Stimulated activated naive CD4-positive, alpha-beta T cell (primary cell): ENCODE measurements around the gene ZNF592.
"Not testable (repeated sequence)": the region's sequence is repeated elsewhere in the genome, so short reads cannot be mapped to it uniquely, and the experiment has no call there.

ENCODE experiments used
- DNase-seq, 6 experiments: peaks; one replicate each; lab custom pipeline; 2025; lab: John Stamatoyannopoulos, UW

The ZNF592 gene

DNA sequence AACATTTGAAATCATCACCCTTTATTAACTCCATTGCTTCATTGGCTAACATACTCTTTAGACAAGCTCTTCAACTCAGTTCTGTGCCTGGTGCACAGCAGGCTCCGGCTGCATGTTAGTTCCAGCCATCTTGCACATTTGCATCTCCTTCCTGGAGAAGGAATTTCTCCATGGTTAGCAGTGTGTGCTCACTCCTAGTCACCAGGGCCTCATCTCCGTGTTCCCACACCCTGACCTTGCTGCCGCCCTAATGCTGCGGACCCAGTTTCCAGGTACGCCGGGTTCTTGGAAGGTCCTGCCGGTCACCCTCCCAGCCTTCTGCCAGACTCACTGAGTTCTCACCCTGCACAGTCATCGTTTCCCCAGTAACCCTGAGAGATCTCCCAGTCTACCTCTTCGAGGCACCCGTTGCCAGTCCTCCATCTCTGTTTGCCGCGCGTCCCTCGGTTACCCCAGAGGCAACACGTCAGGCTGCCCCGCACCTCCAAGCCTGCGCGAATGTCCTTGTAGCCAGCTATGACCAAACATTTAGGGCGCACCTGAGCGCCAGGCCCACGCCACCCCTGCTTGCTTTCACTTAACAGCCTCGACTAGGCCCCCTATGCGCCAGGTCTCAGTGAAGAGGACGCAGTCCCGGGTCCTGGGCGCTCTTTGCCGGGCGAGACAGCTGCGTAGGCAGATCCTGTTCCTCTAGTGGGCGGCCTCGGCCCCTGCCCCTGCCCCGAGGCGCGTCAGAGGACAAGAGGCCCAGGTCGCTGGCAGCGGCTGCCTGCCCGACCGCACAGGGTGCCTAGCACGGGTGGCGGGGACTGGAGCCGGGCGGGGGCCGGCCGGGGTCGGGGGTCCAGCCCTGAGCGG, 747 bp upstream of the ZNF592 start:
- DNase-seq, result peak; percentile 51 to 84 (median 72)

DNA sequence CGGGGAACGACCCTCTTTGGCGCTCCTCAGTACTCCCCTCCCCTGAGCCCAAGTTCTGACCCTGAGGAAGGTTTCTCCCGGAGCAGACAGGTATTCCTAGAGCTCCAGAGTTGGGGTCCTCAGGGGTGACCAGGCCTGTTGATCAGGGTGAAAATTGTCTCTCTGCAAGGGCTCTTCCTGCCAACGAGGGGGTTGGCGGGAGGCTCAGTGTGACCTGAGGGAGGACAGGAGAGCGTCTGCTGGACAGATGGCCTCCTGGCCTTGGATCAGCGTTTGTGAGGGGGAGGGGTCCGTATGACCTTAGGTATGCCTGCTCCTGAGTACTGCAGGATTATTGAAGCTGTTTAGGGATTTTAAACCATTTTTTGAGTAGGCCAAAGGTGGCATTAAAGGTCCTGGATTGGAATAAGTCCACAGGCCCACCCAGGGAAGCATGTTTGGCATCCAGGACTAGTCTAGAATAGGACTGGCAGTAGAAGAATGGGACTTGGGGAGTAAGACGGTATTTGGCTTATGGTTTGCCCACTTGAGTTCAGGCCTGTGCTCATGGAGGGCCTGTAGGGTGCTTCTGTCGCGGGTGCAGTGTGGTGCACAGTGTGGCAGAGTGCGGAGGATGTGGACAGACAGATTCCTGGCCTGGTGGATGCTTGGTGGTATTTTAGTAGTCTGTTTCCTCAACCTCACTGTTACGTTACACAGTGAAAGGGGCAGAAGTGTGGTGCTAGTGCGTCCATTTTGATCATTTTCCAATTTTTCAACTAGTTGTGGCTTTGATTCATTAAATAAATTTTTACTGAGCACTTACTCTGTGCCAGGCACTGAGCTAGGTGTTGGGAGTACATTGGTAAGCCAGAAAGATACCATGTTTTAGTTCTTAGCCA, 959 bp downstream of the ZNF592 start:
- DNase-seq, result peak in 5 of 6 experiments; percentile 8 to 61 (median 36)

DNA sequence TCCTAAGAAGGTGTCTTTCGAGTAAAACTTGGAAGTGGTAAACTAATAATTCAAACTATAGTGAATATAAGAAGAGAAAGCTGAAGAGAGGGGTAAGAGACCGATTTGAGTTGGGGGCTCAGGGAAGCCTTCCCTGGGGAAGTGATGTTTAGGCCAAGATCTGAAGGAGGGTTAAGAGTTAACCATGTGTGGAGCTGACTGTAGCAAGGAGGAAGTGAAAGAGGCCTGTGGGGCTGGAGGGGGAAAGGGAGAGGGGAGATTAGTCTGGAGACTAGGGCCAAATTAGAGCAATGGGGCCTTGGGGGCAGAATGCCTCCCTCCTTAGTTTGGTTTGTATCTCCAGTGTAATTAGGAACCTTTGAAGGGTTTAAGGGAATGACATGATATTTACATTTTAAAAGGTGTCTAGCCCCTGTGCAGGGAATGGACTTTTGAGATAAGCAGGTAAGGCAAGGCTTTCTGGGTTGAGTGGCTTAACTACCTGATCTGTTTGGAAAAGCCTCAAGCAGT, 2.2 kb downstream of the ZNF592 start:
- no peak for DNase-seq

DNA sequence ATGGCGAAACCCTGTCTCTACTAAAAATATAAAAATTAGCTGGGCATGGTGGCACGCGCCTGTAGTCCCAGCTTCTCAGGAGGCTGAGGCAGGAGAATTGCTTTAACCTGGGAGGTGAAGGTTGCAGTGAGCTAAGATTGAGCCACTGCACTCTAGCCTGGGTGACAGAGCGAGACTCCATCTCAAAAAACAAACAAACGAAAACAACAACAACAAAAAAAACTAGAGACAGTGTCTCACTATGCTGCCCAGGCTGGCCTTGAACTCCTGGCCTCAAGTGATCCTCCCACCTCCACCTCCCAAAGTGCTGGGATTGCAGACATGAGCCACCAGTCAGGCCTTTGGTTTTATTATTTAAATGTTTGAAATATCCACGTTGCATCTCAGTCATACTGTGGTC, 3.3 kb downstream of the ZNF592 start:
- not testable (repeated sequence) for DNase-seq

DNA sequence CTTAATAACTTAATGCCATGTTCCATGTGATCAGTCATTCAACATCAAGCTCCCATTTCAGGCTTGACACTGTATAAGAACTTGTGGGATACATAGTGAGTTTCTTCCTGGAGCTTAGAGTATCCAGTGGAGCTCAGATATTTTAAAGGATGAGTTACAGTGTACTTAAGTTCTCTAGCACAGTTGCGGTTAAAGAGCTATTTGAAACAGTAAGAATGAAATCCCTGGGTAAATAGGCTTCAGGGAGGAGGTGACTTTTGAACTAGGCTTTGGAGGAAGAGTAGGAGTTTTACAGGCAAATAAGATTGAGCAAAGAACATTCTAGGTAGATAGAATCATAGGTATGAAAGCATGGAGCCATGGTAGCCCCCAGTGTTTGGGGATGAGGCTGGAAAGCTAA, 3.8 kb downstream of the ZNF592 start:
- DNase-seq, result no peak

DNA sequence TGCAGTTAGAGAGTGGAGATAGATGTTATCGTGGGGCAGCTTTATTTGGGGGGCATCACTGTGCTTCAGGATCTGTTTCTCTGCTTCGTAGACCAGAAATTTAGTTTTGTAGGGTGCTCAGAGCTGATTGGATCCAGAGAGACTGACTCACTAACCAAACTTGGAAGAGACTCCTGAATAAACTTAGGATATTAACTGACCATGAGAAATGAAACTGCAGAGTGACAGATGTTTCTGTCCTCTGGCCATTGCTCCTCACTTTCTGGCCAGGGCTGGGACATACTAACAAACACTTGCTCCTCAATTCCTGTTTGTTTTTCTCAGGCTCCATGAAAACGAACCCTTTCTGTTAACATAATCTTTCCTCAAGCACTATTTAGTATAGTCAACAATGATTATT, 4.3 kb downstream of the ZNF592 start:
- DNase-seq, result no peak

DNA sequence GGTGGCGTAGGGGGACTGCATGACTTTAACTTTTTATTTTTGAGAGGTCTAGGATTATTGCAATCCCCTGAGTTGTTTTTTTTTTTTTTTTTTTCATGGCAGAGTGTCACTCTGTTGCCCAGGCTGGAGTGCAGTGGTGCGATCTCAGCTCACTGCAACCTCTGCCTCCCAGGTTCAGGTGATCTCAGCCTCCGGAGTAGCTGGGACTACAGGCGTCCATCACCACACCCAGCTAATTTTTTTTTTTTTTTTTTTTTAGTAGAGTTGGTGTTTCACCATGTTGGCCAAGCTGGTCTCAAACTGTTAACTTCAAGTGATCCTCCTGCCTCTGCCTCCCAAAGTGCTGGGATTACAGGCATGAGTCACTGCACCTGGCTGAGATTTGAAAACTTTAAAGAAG, 6.5 kb downstream of the ZNF592 start:
- not testable (repeated sequence) for DNase-seq

DNA sequence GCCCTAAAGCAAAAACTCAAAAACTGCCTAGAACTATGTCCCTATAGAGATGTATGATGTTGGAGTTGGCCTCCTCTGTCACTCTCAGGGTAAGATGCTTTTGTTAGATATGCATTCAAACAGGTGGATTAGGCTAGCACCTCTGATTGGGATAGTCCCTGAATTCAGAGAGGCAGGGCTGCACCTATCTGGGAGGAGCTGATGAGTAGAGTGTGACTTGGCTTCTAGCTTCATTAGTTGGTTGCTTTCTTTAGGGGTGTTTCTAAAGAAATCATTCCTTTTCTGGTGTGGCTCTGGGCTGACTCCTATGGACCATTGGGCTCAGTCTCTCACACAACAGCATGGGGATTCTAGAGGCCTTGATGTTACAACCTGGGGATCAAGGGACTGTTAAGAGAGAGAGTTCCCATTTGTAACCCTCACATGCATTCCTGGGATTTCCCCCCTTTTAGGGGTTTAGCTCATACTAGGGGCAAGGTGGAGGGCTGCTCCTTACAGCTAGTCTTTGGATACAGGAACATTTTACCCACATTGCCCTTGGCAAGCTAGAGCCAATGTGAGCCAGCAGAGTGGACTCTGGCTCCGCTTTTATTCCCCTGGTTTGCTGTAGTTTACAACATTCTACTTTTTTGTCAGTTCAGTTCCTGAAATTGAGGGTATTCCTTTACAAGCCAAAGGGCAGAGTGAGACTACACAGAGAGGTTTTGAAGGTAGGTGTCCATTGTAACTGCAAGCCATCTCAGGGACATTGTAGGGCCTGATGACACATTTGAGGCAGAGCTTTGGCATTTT, 7.5 kb downstream of the ZNF592 start:
- no peak for DNase-seq

DNA sequence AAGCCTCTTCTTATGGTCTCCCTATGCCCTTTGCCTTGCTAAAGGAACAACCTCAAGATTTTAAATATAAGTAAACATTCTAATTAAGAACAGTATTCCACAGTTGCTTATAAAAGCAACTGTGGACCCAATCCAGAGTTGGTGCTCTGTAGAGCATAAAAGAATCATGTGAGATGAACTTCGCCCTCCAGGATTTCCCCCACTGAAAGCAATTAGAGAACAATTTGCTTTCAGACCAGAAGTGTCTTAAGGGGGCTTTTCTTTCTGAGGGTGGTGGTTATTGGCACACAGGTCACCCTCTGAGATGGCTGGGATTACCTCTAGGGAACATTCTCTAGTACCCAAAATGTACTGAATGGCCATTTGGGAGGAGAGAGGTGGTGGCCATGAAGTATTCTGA, 10.6 kb downstream of the ZNF592 start:
- DNase-seq, result no peak

DNA sequence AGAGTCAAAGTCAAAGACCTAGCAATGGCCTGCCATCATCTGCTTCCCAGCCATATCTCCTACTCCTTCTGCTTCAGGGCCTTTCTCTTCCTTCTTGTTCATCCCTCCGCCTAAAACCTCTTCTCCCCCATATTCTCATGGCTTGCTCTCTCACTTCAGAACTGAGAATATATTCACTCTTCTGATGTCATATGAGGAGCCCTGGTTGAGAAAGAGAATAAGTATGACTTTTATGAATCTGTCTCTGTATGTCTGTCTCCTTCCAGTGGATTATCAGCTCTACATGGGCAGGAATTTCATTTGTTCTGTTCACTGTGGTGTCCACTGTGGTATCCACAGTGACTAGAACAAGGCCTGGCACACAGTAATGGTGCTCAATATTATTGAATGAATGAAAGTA, 11.8 kb downstream of the ZNF592 start:
- DNase-seq, result no peak

DNA sequence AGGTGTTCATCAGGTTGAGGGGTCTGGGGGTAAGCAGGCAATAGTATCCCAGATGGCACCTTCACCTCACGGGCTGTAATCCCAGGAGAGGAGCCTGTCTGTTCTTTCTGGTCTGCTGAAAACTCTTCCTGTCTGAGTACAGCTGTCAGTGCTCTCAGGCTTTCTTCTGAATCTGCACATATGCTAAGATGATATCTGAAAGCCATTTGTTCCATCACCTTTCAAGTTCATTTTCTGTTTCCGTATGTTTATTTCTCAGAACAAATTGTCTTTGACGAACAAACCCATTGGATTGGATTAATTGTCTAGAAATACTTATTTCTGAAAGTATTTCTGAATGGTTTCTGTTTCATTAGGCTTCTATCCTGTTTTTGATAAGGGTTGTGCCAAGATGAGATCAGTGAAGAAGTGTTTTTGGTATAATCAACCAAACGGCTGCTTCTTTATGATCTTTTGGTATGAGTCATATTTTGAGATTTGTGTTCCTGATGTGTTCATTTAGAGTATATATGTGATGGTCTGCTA, 13.3 kb downstream of the ZNF592 start:
- peak in 3 of 6 experiments; percentile 25 to 33 (median 26) for DNase-seq

DNA sequence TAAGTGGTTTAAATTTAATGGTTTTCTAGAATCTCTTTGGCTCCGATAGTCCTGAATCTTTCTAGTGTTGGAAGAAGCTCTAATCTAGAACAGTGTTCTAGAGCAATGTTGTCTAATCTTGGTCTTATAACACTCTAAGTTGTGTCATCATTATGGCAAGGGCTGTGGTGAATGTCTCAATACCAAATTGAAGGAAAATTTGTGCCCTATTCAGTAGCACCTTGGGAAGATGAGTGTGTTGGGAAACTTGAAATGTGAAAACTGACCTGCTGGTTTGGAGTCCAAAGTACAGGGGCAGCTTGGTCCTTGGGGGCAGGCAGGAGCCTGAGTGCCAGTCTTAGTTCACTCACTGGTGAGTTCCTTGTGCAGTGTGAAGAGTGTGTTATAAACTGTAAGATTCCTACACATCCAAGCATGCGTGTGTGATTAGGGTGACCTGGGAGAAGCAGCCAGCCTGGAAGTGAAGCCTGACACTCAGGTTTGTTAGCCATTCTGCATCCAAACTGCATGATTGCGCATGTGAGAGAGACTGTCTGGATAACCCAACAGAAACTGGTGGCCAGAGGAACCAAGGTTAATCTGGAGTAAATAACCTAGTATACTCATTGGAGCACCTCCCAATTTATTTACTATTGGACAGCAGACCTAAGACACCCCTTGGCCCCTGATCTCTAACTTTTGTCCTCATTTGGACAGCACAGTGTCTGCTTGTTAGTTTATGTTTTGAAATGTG, 14.6 kb downstream of the ZNF592 start:
- DNase-seq, result no peak

DNA sequence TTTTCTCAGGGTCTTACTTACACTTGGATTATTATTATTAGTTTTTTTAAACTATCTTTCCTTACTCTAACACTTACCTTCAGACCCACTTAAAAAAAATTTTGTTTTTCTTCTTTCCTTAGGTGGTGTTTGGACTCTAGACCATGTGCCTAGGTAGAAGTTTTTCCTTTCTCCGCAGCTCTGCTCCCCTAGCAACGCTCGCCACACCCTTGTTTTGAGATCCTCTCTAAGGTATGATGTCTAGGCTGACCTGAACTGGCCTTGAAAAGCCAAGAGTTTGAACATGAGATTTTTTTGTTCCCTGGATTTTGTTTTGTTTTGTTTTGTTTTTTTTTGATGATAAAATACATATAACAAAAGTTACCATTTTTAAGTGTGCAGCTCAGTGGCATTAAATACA, 16.2 kb downstream of the ZNF592 start:
- DNase-seq, result no peak

DNA sequence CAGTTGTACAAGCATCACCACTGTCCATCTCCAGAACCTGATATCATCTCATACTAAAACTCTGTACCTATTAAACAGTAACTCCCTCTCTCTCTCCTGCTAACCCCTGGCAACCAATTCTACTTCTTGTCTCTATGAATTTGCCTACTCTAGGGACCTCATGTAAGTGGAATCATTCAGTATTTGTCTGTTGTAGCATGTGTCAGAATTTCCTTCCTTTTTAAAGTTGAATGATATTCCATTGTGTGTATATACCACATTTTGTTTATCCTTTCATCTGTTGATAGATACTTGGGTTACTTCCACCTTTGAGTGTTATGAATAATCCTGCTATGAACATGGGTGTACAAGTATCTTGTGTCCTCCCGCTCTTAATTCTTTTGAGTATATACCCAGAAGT, 16.6 kb downstream of the ZNF592 start:
- no peak for DNase-seq

DNA sequence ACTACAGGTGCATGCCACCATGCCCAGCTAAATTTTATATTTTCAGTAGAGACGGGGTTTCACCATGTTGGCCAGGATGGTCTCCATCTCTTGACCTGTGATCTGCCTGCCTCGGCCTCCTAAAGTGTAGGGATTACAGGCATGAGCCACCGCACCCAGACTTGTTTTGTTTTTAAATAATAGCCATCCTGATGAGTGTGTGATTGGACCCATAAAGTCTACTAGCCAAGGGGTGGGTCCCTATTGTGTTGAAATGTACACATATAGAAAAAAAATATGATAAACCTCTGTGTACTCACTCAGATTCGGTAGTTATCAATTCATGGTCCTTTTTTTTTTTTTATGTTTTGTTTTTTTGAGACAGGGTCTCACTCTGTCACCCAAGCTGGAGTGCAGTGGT, 17.3 kb downstream of the ZNF592 start:
- DNase-seq, result no peak

DNA sequence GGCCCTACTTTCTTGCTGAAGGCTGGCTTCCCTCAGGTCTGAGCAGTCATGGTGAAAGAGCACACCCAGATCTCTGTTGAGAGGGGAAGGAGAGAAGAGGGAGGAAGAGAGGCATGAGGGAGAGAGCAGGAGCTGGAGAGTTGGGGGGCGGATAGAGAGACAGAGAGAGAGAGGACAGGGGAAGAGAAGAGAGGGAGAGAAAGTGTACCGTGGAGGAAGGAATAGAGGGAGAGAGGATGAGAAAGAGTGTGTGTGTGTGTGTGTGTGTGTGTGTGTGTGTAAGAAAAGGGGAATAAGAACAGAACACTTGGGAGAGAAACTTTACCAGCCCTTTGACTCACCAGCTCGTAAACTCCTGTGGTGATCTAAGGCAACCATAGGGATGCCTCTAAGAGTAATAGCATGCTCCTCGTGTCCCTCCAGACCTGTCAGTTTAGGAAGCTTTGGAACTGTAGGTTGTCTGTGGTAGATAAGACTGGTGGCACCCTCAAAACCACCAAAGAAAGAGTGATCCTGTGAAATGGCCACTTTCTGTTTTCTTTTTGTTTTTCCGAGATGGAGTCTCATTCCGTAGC, 18.2 kb downstream of the ZNF592 start:
- no peak for DNase-seq

DNA sequence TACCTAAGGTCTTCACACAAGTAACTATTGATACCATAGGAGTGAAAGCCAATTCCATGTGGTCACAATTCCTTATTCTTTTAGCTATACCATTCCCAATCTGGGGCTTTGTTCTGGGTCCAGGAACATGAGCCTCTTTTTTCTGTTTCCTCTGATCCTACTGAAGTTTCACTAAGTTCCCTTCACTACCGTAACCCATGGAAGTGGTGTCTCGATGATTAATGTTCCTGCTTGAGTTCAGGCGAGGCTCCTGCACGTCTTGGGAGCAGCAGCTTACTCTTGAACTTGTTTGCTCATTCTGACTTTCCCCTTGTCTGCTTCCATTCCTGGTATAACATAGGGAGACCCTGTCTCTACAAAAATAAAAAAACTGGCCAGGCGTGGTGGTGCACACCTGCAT, 23.6 kb downstream of the ZNF592 start:
- no peak for DNase-seq

DNA sequence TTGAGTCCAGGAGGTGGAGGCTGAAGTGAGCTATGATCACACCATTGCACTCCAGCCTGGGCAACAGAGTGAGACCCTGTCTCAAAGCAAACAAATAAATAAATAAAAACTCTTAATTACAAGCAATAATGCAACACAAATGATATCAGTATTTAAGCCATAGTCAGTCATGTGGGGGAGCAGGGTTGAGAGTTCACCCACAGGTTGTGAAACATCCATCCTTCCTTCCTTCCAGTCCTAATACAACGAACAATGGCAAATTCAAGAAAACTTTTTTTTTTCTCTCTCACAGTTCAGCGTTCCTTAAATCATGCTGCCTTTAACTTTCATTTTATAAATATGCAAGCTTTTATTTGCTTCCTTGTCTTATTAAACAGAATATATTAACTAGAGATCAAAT, 24.1 kb downstream of the ZNF592 start:
- no peak for DNase-seq

DNA sequence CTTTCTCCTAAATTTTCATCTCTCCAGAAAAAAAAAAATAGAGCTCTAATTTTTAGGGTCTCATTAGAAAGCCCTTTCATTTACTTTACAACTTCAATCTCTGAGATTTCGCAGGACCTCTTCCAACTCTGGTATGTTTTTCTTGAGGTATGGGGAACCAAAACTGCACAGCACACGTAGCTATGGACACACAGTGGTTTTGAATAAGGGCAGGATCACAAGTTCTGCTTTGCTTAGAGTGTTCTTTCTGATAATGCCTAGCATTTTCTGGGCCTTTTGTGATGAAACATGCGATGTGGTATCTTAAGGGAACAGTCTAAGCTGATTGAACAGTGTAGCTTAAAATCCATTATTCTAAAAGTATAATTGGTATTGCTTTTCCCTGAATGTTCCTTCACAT, 25.3 kb downstream of the ZNF592 start:
- DNase-seq, result no peak

DNA sequence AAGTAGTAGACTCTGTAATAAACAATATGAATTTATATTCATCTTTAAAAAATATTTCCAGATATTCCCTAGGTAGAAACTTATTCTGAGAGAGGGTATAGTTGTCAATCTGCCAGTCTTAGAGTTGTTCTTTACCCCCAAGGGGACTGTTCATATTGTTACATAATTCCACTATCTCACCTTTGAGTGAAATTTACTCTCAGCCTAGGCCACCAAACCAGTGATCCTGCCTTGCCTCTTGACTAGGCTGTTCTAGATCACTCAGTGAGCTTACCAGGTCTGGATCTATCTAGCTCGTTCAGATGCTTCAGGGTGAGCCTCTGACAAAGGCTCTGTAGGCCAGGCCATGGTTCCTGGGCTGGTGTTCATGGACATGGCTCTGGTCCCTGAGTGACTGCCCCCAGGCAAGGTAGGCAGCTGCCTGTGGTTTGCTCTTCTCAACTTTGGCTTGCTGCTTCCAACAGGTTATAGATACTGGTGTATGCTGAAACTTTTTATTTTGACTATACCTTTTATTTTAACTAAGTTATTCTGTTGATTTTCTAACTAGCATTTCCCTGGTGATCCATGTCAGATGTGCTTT, 27.6 kb downstream of the ZNF592 start:
- no peak for DNase-seq
